ENCODE measurements around the gene MYMX.

Gene MYMX

GRCh38 chr6:44201638-44202303, 15.0 kb upstream of the MYMX start:
- Histone ChIP-seq H3K36me3 (ENCODE audit: insufficient read depth, low read length) (no peaks in the 10 kb centered on the region), H3K79me2 (ENCODE audit: insufficient read depth, low read length) (no peaks in the 10 kb centered on the region), H3K9me3 (ENCODE audit: insufficient read depth, low read length, severe bottlenecking) (no peaks in the 10 kb centered on the region), H3K4me1 (ENCODE audit: insufficient read depth, low read length) (no peaks in the 10 kb centered on the region), H3K4me3 (ENCODE audit: low read depth in 1 of 2, low read length in 2 of 2) (no peak overlapping the region), H3K27me3 (ENCODE audit: insufficient read depth, low read length, poor library complexity) (peaks cover 3% of the 10 kb centered on the region), H3K4me2 (ENCODE audit: insufficient read depth, low read length) (no peak overlapping the region), H3K27ac (ENCODE audit: low read length) (no peak overlapping the region), H3K9ac (ENCODE audit: low read depth, low read length) (no peak overlapping the region), H2AFZ (ENCODE audit: low read depth, low read length) (no peak overlapping the region), H4K20me1 (ENCODE audit: insufficient read depth, low read length) (peaks cover 5% of the 10 kb centered on the region; the same call in 1 of the 2 replicates)
- TF ChIP-seq EZH2 (IDR thresholded peaks at IDR 0.05; ENCODE audit: borderline replicate concordance, low read depth, low read length, severe bottlenecking), result no peak
- TF ChIP-seq, protein P1, sequence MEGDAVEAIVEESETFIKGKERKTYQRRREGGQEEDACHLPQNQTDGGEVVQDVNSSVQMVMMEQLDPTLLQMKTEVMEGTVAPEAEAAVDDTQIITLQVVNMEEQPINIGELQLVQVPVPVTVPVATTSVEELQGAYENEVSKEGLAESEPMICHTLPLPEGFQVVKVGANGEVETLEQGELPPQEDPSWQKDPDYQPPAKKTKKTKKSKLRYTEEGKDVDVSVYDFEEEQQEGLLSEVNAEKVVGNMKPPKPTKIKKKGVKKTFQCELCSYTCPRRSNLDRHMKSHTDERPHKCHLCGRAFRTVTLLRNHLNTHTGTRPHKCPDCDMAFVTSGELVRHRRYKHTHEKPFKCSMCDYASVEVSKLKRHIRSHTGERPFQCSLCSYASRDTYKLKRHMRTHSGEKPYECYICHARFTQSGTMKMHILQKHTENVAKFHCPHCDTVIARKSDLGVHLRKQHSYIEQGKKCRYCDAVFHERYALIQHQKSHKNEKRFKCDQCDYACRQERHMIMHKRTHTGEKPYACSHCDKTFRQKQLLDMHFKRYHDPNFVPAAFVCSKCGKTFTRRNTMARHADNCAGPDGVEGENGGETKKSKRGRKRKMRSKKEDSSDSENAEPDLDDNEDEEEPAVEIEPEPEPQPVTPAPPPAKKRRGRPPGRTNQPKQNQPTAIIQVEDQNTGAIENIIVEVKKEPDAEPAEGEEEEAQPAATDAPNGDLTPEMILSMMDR (IDR thresholded peaks at IDR 0.05; ENCODE audit: borderline replicate concordance, extremely low read depth, low read length, poor library complexity, severe bottlenecking), result no peak
- ATAC-seq (ENCODE audit: insufficient read depth, low read depth) (no peak), DNase-seq (no peak)

DNA sequence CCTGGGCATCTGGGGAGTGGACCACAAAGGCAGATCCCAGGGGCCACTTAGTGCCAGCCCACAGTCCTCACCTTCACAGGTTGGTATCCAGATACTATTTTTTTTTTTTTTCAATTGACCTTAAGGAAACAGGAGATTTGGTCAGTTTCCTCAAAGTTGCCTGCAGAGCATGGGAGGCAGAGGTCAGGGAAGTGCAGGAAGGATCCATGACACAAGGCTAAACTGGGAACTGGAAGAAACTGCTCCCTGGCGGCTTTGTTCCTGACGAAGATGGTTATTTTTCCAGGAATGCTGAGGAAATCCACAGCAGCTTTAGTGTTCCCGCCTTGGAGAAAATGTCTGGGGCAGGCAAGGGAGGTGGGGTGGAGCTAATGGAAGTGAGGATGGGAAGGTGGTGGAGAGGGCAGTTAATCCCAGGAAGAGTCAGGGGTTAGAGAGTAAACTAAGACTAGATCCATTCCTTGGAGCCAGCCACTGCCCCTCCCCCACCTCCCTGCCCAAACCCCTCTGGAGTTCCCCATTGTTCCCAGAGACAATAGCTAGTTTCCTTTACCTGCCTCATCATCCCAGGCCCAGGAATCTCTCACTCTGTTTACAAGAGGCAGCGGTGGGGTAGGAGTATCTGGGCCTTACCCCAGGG, 14.3 kb upstream of the MYMX start:
- TF ChIP-seq EZH2 (IDR thresholded peaks at IDR 0.05; ENCODE audit: borderline replicate concordance, low read depth, low read length, severe bottlenecking), result no peak
- TF ChIP-seq, protein P1 (IDR thresholded peaks at IDR 0.05; ENCODE audit: borderline replicate concordance, extremely low read depth, low read length, poor library complexity, severe bottlenecking), result no peak
- DNase-seq, result no peak
- Histone ChIP-seq H3K27me3 (ENCODE audit: insufficient read depth, low read length, poor library complexity) (peaks cover 3% of the 10 kb centered on the region), H2AFZ (ENCODE audit: low read depth, low read length) (no peak overlapping the region), H3K9ac (ENCODE audit: low read depth, low read length) (no peak overlapping the region), H4K20me1 (ENCODE audit: insufficient read depth, low read length) (peaks cover 5% of the 10 kb centered on the region; the same call in 1 of the 2 replicates), H3K4me3 (ENCODE audit: low read depth in 1 of 2, low read length in 2 of 2) (no peak overlapping the region), H3K36me3 (ENCODE audit: insufficient read depth, low read length) (no peaks in the 10 kb centered on the region), H3K9me3 (ENCODE audit: insufficient read depth, low read length, severe bottlenecking) (no peaks in the 10 kb centered on the region), H3K4me2 (ENCODE audit: insufficient read depth, low read length) (no peak overlapping the region), H3K27ac (ENCODE audit: low read length) (no peak overlapping the region), H3K4me1 (ENCODE audit: insufficient read depth, low read length) (no peaks in the 10 kb centered on the region), H3K79me2 (ENCODE audit: insufficient read depth, low read length) (no peaks in the 10 kb centered on the region)
- no peak for ATAC-seq (ENCODE audit: insufficient read depth, low read depth)

GRCh38 chr6:44202972-44203750, 13.6 kb upstream of the MYMX start:
- H3K4me1 ChIP-seq (ENCODE audit: insufficient read depth, low read length), result no peaks in the 10 kb centered on the region
- ATAC-seq (ENCODE audit: insufficient read depth, low read depth), result no peak
- no peaks in the 10 kb centered on the region for H3K9me3 ChIP-seq (ENCODE audit: insufficient read depth, low read length, severe bottlenecking)
- no peak overlapping the region for H3K9ac ChIP-seq (ENCODE audit: low read depth, low read length)
- H2AFZ ChIP-seq (ENCODE audit: low read depth, low read length), result no peak overlapping the region
- peaks cover 5% of the 10 kb centered on the region; the same call in 1 of the 2 replicates for H4K20me1 ChIP-seq (ENCODE audit: insufficient read depth, low read length)
- H3K27me3 ChIP-seq (ENCODE audit: insufficient read depth, low read length, poor library complexity), result peaks cover 3% of the 10 kb centered on the region
- no peak overlapping the region for H3K4me3 ChIP-seq (ENCODE audit: low read depth in 1 of 2, low read length in 2 of 2)
- DNase-seq, result no peak
- TF ChIP-seq, protein P1 (IDR thresholded peaks at IDR 0.05; ENCODE audit: borderline replicate concordance, extremely low read depth, low read length, poor library complexity, severe bottlenecking), result no peak
- no peak for TF ChIP-seq EZH2 (IDR thresholded peaks at IDR 0.05; ENCODE audit: borderline replicate concordance, low read depth, low read length, severe bottlenecking)
- H3K27ac ChIP-seq (ENCODE audit: low read length), result no peak overlapping the region
- no peak overlapping the region for H3K4me2 ChIP-seq (ENCODE audit: insufficient read depth, low read length)
- H3K79me2 ChIP-seq (ENCODE audit: insufficient read depth, low read length), result no peaks in the 10 kb centered on the region
- H3K36me3 ChIP-seq (ENCODE audit: insufficient read depth, low read length), result no peaks in the 10 kb centered on the region

Measured in DND-41 (cell line).